ENCODE data around the gene BCAP29.
"Not testable (repeated sequence)": the region's sequence is repeated elsewhere in the genome, so short reads cannot be mapped to it uniquely, and the experiment has no call there.

BCAP29 gene

GRCh38 chr7:107579885-107580715 lies at the start of gene BCAP29:
BCAP29 (plus strand) TSS chr7:107580246; CDS start chr7:107580773, 527 bp downstream.
- peak; percentile 41 to 73 for DNase-seq

GRCh38 chr7:107530751-107531150 lies 49.3 kb upstream of the BCAP29 start:
- DNase-seq, result no peak

GRCh38 chr7:107534139-107534538 lies 45.9 kb upstream of the BCAP29 start:
- no peak for DNase-seq

GRCh38 chr7:107537228-107537627 lies 42.8 kb upstream of the BCAP29 start:
- DNase-seq, result not testable (repeated sequence)

GRCh38 chr7:107538001-107538400 lies 42.0 kb upstream of the BCAP29 start:
- DNase-seq, result no peak

- DNase-seq, result no peak
These were observed 36.6 kb upstream of the BCAP29 start for GRCh38 chr7:107543338-107543993.

GRCh38 chr7:107544848-107545591 lies 35.0 kb upstream of the BCAP29 start:
- DNase-seq, result no peak

- DNase-seq, result no peak
These were observed 28.1 kb upstream of the BCAP29 start for GRCh38 chr7:107551936-107552335.

- DNase-seq, result no peak
These were observed 24.2 kb upstream of the BCAP29 start for GRCh38 chr7:107555893-107556292.

- DNase-seq, result peak in 1 of 2 experiments; percentile 23
These were observed 20.2 kb upstream of the BCAP29 start for GRCh38 chr7:107559864-107560263.

GRCh38 chr7:107560898-107561516 lies 19.0 kb upstream of the BCAP29 start:
- no peak for DNase-seq

- DNase-seq, result peak in 1 of 2 experiments; percentile 44
These were observed 16.8 kb upstream of the BCAP29 start for GRCh38 chr7:107563081-107563774.

- peak; percentile 27 to 68 for DNase-seq
These were observed 16.1 kb upstream of the BCAP29 start, which contains the start of the genes COG5 and DUS4L for GRCh38 chr7:107563775-107564552. COG5 (minus strand) TSS chr7:107563920; CDS start chr7:107563896, 24 bp downstream. DUS4L (plus strand) TSS chr7:107563971; CDS start chr7:107567071, 3,100 bp downstream.

- DNase-seq, result peak in 1 of 2 experiments; percentile 15
These were observed 15.3 kb upstream of the BCAP29 start for GRCh38 chr7:107564553-107565298.

- no peak for DNase-seq
These were observed 9.7 kb upstream of the BCAP29 start for GRCh38 chr7:107570298-107570697.

GRCh38 chr7:107573537-107573936 lies 6.5 kb upstream of the BCAP29 start:
- no peak for DNase-seq

GRCh38 chr7:107579554-107579884 lies 527 bp upstream of the BCAP29 start:
- no peak for DNase-seq

GRCh38 chr7:107580716-107581383 lies 804 bp downstream of the BCAP29 start:
- DNase-seq, result no peak

- no peak for DNase-seq
These were observed 1.5 kb downstream of the BCAP29 start for GRCh38 chr7:107581387-107582013.

GRCh38 chr7:107582875-107583274 lies 2.8 kb downstream of the BCAP29 start:
- no peak for DNase-seq

Data from NCI-H524 (cell line).